Breast epithelium (tissue), 4 donors: ENCODE measurements around the gene CFAP90. TPM values are rescaled to one million over a fixed set of nuclear protein-coding genes. Genes with fewer than 3 reads are reported as not detected.

Experiments used
- DNase-seq, 2 donors: peaks; one replicate each; pipeline ENCODE4 v3.0.0-alpha.2; 2019; ENCODE audit warnings: low spot score in 2 of 2
- H3K27ac ChIP-seq, 2 donors: fragments of 200-600 bp; sonication (generic) in 1 of 2; one replicate each; pipeline ENCODE4 v1.5.1; 2016 to 2019; ENCODE audit warnings: mild to moderate bottlenecking in 1 of 2
- H3K27me3 ChIP-seq, 2 donors: fragments of 200-600 bp; sonication (generic) in 1 of 2; one replicate each; pipeline versions ENCODE4 v1.5.1 to v1.6.0; 2017 to 2019; ENCODE audit warnings: control low read depth in 1 of 2, mild to moderate bottlenecking in 1 of 2
- H3K36me3 ChIP-seq: fragments of 200-600 bp; one replicate; pipeline ENCODE4 v1.5.1; 2019
- H3K4me1 ChIP-seq, 2 donors: fragments of 200-600 bp; sonication (generic); one replicate each; pipeline ENCODE4 v1.5.1; 2016 to 2019; ENCODE audit warnings: control low read depth in 1 of 2
- H3K4me3 ChIP-seq, 3 donors: fragments of 200-600 bp; sonication (generic); 1 replicate in 2 of 3; 2 replicates in 1 of 3; pipeline ENCODE4 v1.5.1; 2016 to 2019; ENCODE audit warnings: mild to moderate bottlenecking in 3 of 3, moderate library complexity in 2 of 3
- H3K9me3 ChIP-seq, 2 donors: fragments of 200-600 bp; sonication (generic) in 1 of 2; one replicate each; pipeline ENCODE4 v1.5.1; 2016 to 2019; ENCODE audit warnings: control low read depth in 1 of 2
- POLR2A ChIP-seq: fragments of 450-650 bp; IDR thresholded peaks from one replicate; pipeline ENCODE4 v1.6.1; 2016; ENCODE audit warnings: antibody characterized with exemption, mild to moderate bottlenecking, moderate library complexity
- POLR2AphosphoS5 ChIP-seq, 3 donors: sonication (generic); formaldehyde crosslinking; IDR thresholded peaks; one replicate each; pipeline ENCODE4 v1.6.1; 2017; ENCODE audit warnings: antibody characterized with exemption in 3 of 3
- intact Hi-C: fragments of 100-400 bp; cut with DNase I; formaldehyde crosslinking; loops from one replicate; pipeline ENCODE4 v1.15.1; 2023; ENCODE audit warnings: low total_unique reads
- total RNA-seq, 3 donors: library from RNA; depleted of rRNA; stranded (reverse); fragments of >200 nt; gene quantifications; one replicate each; pipeline ENCODE4 v1.1.0, GENCODE V29; 2016
- TF ChIP-seq, protein P1 (sequence below), 3 donors: fragments of 450-650 bp; IDR thresholded peaks; one replicate each; pipeline ENCODE4 v1.5.1; 2016 to 2017; ENCODE audit warnings: antibody characterized with exemption in 3 of 3, mild to moderate bottlenecking in 3 of 3, moderate library complexity in 3 of 3

Gene CFAP90
- total RNA-seq, 3 donors from 2014 or later = 0.48 to 0.98 (median 0.59) TPM

DNA sequence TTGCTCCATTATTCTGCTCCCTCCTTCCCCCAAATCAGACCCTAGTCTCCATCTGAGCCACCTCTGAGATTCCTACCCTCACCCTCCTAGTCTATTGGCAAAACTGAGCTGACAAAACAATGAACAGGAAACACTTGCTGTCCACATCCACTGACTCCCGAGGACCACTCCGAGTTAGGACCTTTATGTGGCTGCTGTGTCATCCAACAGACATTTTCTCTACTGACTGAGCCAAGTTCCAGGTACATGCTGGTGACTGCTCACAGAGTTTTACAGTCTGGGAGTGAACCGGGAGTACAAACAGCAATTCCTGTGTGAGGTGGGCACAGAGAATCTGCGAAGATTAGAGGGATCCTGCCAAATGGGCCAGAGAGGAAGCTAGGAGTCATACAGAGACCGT lies 39.2 kb downstream of the CFAP90 start:
- Histone ChIP-seq H3K27ac (no peak overlapping the region), H3K4me3 (no peak overlapping the region), H3K27me3 (no peaks in the 10 kb centered on the region), H3K9me3 (no peaks in the 10 kb centered on the region), H3K36me3 (no peaks in the 10 kb centered on the region), H3K4me1 (no peaks in the 10 kb centered on the region)
- no peak for DNase-seq
- intact Hi-C loops = no loop called here
- TF ChIP-seq POLR2A (no peak), POLR2AphosphoS5 (IDR thresholded peaks at IDR 0.05) (no peak)

- Histone ChIP-seq H3K27me3 (no peaks in the 10 kb centered on the region), H3K36me3 (no peaks in the 10 kb centered on the region), H3K27ac (no peak overlapping the region), H3K4me3 (no peak overlapping the region), H3K9me3 (no peaks in the 10 kb centered on the region), H3K4me1 (no peaks in the 10 kb centered on the region)
- DNase-seq = no peak
- TF ChIP-seq, protein P1, sequence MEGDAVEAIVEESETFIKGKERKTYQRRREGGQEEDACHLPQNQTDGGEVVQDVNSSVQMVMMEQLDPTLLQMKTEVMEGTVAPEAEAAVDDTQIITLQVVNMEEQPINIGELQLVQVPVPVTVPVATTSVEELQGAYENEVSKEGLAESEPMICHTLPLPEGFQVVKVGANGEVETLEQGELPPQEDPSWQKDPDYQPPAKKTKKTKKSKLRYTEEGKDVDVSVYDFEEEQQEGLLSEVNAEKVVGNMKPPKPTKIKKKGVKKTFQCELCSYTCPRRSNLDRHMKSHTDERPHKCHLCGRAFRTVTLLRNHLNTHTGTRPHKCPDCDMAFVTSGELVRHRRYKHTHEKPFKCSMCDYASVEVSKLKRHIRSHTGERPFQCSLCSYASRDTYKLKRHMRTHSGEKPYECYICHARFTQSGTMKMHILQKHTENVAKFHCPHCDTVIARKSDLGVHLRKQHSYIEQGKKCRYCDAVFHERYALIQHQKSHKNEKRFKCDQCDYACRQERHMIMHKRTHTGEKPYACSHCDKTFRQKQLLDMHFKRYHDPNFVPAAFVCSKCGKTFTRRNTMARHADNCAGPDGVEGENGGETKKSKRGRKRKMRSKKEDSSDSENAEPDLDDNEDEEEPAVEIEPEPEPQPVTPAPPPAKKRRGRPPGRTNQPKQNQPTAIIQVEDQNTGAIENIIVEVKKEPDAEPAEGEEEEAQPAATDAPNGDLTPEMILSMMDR (IDR thresholded peaks at IDR 0.05) = no peak
- no peak for TF ChIP-seq POLR2AphosphoS5 (IDR thresholded peaks at IDR 0.05)
- TF ChIP-seq POLR2A = no peak
- intact Hi-C loops = no loop called here
Observed at GRCh38 chr5:7808998-7809397, 41.9 kb downstream of the CFAP90 start.

- Histone ChIP-seq H3K27ac (no peak overlapping the region), H3K36me3 (no peaks in the 10 kb centered on the region), H3K27me3 (no peaks in the 10 kb centered on the region), H3K4me1 (no peaks in the 10 kb centered on the region), H3K4me3 (no peak overlapping the region), H3K9me3 (no peaks in the 10 kb centered on the region)
- no peak for TF ChIP-seq POLR2AphosphoS5 (IDR thresholded peaks at IDR 0.05)
- TF ChIP-seq, protein P1 (IDR thresholded peaks at IDR 0.05) = no peak
- TF ChIP-seq POLR2A = no peak
- intact Hi-C loops = no loop called here
- DNase-seq = no peak
Observed at GRCh38 chr5:7805379-7805778, 45.6 kb downstream of the CFAP90 start.

DNA sequence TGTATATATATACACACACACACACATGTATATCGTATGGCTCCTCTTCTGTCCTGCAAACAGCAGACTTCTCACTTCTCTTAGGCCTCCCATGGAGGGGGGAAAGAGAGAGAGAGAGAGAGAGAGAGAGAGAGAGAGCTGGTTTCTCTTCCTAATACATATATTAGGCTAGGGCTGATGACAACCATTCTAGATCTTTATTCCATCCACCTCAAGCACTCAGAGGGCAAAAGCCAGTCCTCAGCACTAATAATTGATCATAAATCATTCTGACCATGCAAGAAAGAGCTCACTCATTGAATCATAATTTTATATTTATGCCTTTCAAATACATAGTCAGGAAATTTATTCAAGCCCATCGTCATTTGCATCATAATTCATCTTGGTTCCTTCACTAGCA lies 47.0 kb downstream of the CFAP90 start:
- Histone ChIP-seq H3K4me3 (no peak overlapping the region), H3K27ac (no peak overlapping the region), H3K27me3 (no peaks in the 10 kb centered on the region), H3K9me3 (no peaks in the 10 kb centered on the region), H3K36me3 (no peaks in the 10 kb centered on the region), H3K4me1 (no peaks in the 10 kb centered on the region)
- intact Hi-C loops = no loop called here
- DNase-seq = no peak
- no peak for TF ChIP-seq POLR2A
- no peak for TF ChIP-seq POLR2AphosphoS5 (IDR thresholded peaks at IDR 0.05)
- TF ChIP-seq, protein P1 (IDR thresholded peaks at IDR 0.05) = no peak

- H3K36me3 ChIP-seq = no peaks in the 10 kb centered on the region
- TF ChIP-seq POLR2AphosphoS5 (IDR thresholded peaks at IDR 0.05) (no peak), POLR2A (no peak)
- TF ChIP-seq, protein P1 (IDR thresholded peaks at IDR 0.05) = no peak
- no peak for DNase-seq
- H3K4me3 ChIP-seq = no peak overlapping the region
- no peaks in the 10 kb centered on the region for H3K9me3 ChIP-seq
- H3K27me3 ChIP-seq = no peaks in the 10 kb centered on the region
- no peak overlapping the region for H3K27ac ChIP-seq
- H3K4me1 ChIP-seq = no peaks in the 10 kb centered on the region
- intact Hi-C loops = no loop called here
Observed at GRCh38 chr5:7802855-7803254, 48.1 kb downstream of the CFAP90 start.
